NOMO-1 treated with dmso at 0.1 percent for 144 hours (cell line): ENCODE measurements around the gene AIMP1.

Experiments
- DNase-seq: peaks from one replicate; lab custom pipeline; 2025; ENCODE audit not compliant: unreplicated experiment; lab: John Stamatoyannopoulos, UW

AIMP1 gene

GRCh38 chr4:106315968-106316772, at the start of gene AIMP1, which contains the start of gene TBCK:
Gene AIMP1, plus strand, starts transcription at chr4:106316550. Its CDS starts 8,460 bp downstream, at chr4:106325010.
Gene TBCK, minus strand, starts transcription at chr4:106316209. Its CDS starts 7,249 bp downstream, at chr4:106308960.
- DNase-seq: peak; percentile 83

GRCh38 chr4:106268786-106269185, 47.6 kb upstream of the AIMP1 start:
- DNase-seq: no peak

GRCh38 chr4:106269711-106270110, 46.6 kb upstream of the AIMP1 start:
- DNase-seq: no peak

- DNase-seq: no peak
These were observed 45.6 kb upstream of the AIMP1 start for GRCh38 chr4:106270736-106271135.

- DNase-seq: no peak
These were observed 42.5 kb upstream of the AIMP1 start for GRCh38 chr4:106273831-106274230.

- no peak for DNase-seq
These were observed 39.1 kb upstream of the AIMP1 start for GRCh38 chr4:106277140-106277675.

- DNase-seq: no peak
These were observed 32.1 kb upstream of the AIMP1 start for GRCh38 chr4:106284227-106284626.

GRCh38 chr4:106286611-106287010, 29.7 kb upstream of the AIMP1 start:
- no peak for DNase-seq

GRCh38 chr4:106287353-106287969, 28.9 kb upstream of the AIMP1 start:
- no peak for DNase-seq

- DNase-seq: no peak
These were observed 26.6 kb upstream of the AIMP1 start for GRCh38 chr4:106289737-106290136.

GRCh38 chr4:106291678-106292077, 24.7 kb upstream of the AIMP1 start:
- no peak for DNase-seq

- DNase-seq: no peak
These were observed 22.3 kb upstream of the AIMP1 start for GRCh38 chr4:106294062-106294461.

GRCh38 chr4:106297245-106298035, 18.9 kb upstream of the AIMP1 start:
- DNase-seq: no peak

- no peak for DNase-seq
These were observed 16.4 kb upstream of the AIMP1 start for GRCh38 chr4:106299977-106300376.

- DNase-seq: no peak
These were observed 14.8 kb upstream of the AIMP1 start for GRCh38 chr4:106301393-106302061.

- DNase-seq: no peak
These were observed 14.3 kb upstream of the AIMP1 start for GRCh38 chr4:106302062-106302438.

GRCh38 chr4:106303548-106304281, 12.6 kb upstream of the AIMP1 start:
- DNase-seq: no peak

- no peak for DNase-seq
These were observed 11.7 kb upstream of the AIMP1 start for GRCh38 chr4:106304632-106305031.

GRCh38 chr4:106305435-106306055, 10.8 kb upstream of the AIMP1 start:
- DNase-seq: no peak

GRCh38 chr4:106306561-106306960, 9.8 kb upstream of the AIMP1 start:
- no peak for DNase-seq
